ENCODE results near the gene PSRC1.

PSRC1 gene

GRCh38 chr1:109272831-109273547, 10.0 kb downstream of the PSRC1 start:
- DNase-seq (ENCODE audit: low read depth in 1 of 2, low spot score in 1 of 2): no peak

- no peak for DNase-seq (ENCODE audit: low read depth in 1 of 2, low spot score in 1 of 2)
These were observed 10.7 kb downstream of the PSRC1 start for GRCh38 chr1:109272021-109272799.

- no peak for DNase-seq (ENCODE audit: low read depth in 1 of 2, low spot score in 1 of 2)
These were observed 11.5 kb downstream of the PSRC1 start for GRCh38 chr1:109271458-109271857.

GRCh38 chr1:109270623-109271317, 12.2 kb downstream of the PSRC1 start:
- no peak for DNase-seq (ENCODE audit: low read depth in 1 of 2, low spot score in 1 of 2)

- no peak for DNase-seq (ENCODE audit: low read depth in 1 of 2, low spot score in 1 of 2)
These were observed 12.8 kb downstream of the PSRC1 start for GRCh38 chr1:109269981-109270622.

GRCh38 chr1:109269212-109269980, 13.5 kb downstream of the PSRC1 start:
- DNase-seq (ENCODE audit: low read depth in 1 of 2, low spot score in 1 of 2): no peak

- DNase-seq (ENCODE audit: low read depth in 1 of 2, low spot score in 1 of 2): no peak
These were observed 14.3 kb downstream of the PSRC1 start for GRCh38 chr1:109268431-109269211.

GRCh38 chr1:109267743-109268300, 15.1 kb downstream of the PSRC1 start:
- DNase-seq (ENCODE audit: low read depth in 1 of 2, low spot score in 1 of 2): no peak

GRCh38 chr1:109266965-109267364, 16.0 kb downstream of the PSRC1 start:
- no peak for DNase-seq (ENCODE audit: low read depth in 1 of 2, low spot score in 1 of 2)

GRCh38 chr1:109265741-109266330, 17.1 kb downstream of the PSRC1 start:
- DNase-seq (ENCODE audit: low read depth in 1 of 2, low spot score in 1 of 2): no peak

GRCh38 chr1:109265016-109265415, 17.9 kb downstream of the PSRC1 start:
- no peak for DNase-seq (ENCODE audit: low read depth in 1 of 2, low spot score in 1 of 2)

GRCh38 chr1:109264379-109264755, 18.6 kb downstream of the PSRC1 start:
- no peak for DNase-seq (ENCODE audit: low read depth in 1 of 2, low spot score in 1 of 2)

- DNase-seq (ENCODE audit: low read depth in 1 of 2, low spot score in 1 of 2): peak; percentile 57 to 60
These were observed 19.2 kb downstream of the PSRC1 start for GRCh38 chr1:109263597-109264378.

- no peak for DNase-seq (ENCODE audit: low read depth in 1 of 2, low spot score in 1 of 2)
These were observed 19.7 kb downstream of the PSRC1 start for GRCh38 chr1:109263234-109263596.

GRCh38 chr1:109262231-109263055, 20.5 kb downstream of the PSRC1 start:
- no peak for DNase-seq (ENCODE audit: low read depth in 1 of 2, low spot score in 1 of 2)

GRCh38 chr1:109261578-109261977, 21.4 kb downstream of the PSRC1 start:
- DNase-seq (ENCODE audit: low read depth in 1 of 2, low spot score in 1 of 2): no peak

GRCh38 chr1:109261006-109261405, 21.9 kb downstream of the PSRC1 start:
- DNase-seq (ENCODE audit: low read depth in 1 of 2, low spot score in 1 of 2): no peak
